Neural progenitor cell (in vitro differentiated cells): ENCODE data around the gene NRP1.

Source experiments
- EZH2 ChIP-seq: fragments of 200-600 bp; sonication (generic); IDR thresholded peaks from 2 replicates; pipeline ENCODE4 v1.6.1; 2017; ENCODE audit warnings: antibody characterized with exemption, mild to moderate bottlenecking, moderate library complexity
- TF ChIP-seq, protein P1 (sequence below): fragments of 200-600 bp; sonication (generic); IDR thresholded peaks from 2 replicates; pipeline ENCODE4 v1.5.1; 2017; ENCODE audit warnings: antibody characterized with exemption, mild to moderate bottlenecking

- TF ChIP-seq, protein P1, sequence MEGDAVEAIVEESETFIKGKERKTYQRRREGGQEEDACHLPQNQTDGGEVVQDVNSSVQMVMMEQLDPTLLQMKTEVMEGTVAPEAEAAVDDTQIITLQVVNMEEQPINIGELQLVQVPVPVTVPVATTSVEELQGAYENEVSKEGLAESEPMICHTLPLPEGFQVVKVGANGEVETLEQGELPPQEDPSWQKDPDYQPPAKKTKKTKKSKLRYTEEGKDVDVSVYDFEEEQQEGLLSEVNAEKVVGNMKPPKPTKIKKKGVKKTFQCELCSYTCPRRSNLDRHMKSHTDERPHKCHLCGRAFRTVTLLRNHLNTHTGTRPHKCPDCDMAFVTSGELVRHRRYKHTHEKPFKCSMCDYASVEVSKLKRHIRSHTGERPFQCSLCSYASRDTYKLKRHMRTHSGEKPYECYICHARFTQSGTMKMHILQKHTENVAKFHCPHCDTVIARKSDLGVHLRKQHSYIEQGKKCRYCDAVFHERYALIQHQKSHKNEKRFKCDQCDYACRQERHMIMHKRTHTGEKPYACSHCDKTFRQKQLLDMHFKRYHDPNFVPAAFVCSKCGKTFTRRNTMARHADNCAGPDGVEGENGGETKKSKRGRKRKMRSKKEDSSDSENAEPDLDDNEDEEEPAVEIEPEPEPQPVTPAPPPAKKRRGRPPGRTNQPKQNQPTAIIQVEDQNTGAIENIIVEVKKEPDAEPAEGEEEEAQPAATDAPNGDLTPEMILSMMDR: peak; percentile 83
- TF ChIP-seq EZH2: no peak
These were observed 141.3 kb downstream of the NRP1 start for GRCh38 chr10:33193057-33193700.
